Calu3 (cell line): ENCODE results near the gene MTMR12. TPM values are rescaled to one million over a fixed set of nuclear protein-coding genes. Genes with fewer than 3 reads are reported as not detected.

Experiments used
- BruUV-seq: library from RNA; stranded (reverse); fragments of 400-500 nt; replicated peaks from 2 replicates; lab custom pipeline; 2021; lab: Mats Ljungman, UMichigan
- CTCF ChIA-PET: fragments of 300-600 bp; sonication (Branson Sonifier 250); formaldehyde crosslinking; loops from one replicate; lab custom pipeline; 2022; ENCODE audit warnings: antibody characterized with exemption; lab: Charles Lee
- DNase-seq: peaks from one replicate; pipeline ENCODE4 v3.0.0; 2022
- H3K27ac Mint-ChIP-seq: one replicate; pipeline ENCODE4 v1.8.0; 2022; ENCODE audit warnings: mixed read lengths; ENCODE audit not compliant: unreplicated experiment
- H3K27me3 Mint-ChIP-seq: one replicate; pipeline ENCODE4 v1.8.0; 2022; ENCODE audit warnings: mixed read lengths; ENCODE audit not compliant: unreplicated experiment
- H3K36me3 Mint-ChIP-seq: one replicate; pipeline ENCODE4 v1.8.0; 2022; ENCODE audit warnings: mild to moderate bottlenecking, moderate library complexity, mixed read lengths; ENCODE audit not compliant: insufficient read depth, unreplicated experiment
- H3K4me1 Mint-ChIP-seq: one replicate; pipeline ENCODE4 v1.8.0; 2022; ENCODE audit warnings: mild to moderate bottlenecking, low read depth, mixed read lengths; ENCODE audit not compliant: unreplicated experiment
- H3K4me3 Mint-ChIP-seq: one replicate; pipeline ENCODE4 v1.8.0; 2022; ENCODE audit warnings: mild to moderate bottlenecking, low read depth, moderate library complexity, mixed read lengths; ENCODE audit not compliant: unreplicated experiment
- H3K9me3 Mint-ChIP-seq: one replicate; pipeline ENCODE4 v1.8.0; 2022; ENCODE audit warnings: low read depth, mixed read lengths; ENCODE audit not compliant: unreplicated experiment
- intact Hi-C: fragments of 100-400 bp; cut with micrococcal nuclease; formaldehyde crosslinking; loops from one replicate; pipeline ENCODE4 v1.10.0; 2022; ENCODE audit not compliant: unreplicated experiment
- total RNA-seq: library from RNA; stranded (reverse); gene quantifications from 2 replicates; pipeline ENCODE4 v1.2.3, GENCODE V29; 2022
- TF ChIP-seq, protein P1 (sequence below): fragments of 200-600 bp; IDR thresholded peaks from one replicate; pipeline ENCODE4 v1.8.0; 2022; ENCODE audit warnings: antibody characterized with exemption; ENCODE audit not compliant: unreplicated experiment

The MTMR12 gene
- total RNA-seq, 1 experiment from 2014 or later, result 42.7 TPM

GRCh38 chr5:32277798-32278197 is 34.9 kb downstream of the MTMR12 start:
- H3K36me3 Mint-ChIP-seq, result peaks cover 36% of the 10 kb centered on the region
- H3K4me1 Mint-ChIP-seq, result peaks cover 34% of the 10 kb centered on the region
- TF ChIP-seq, protein P1, sequence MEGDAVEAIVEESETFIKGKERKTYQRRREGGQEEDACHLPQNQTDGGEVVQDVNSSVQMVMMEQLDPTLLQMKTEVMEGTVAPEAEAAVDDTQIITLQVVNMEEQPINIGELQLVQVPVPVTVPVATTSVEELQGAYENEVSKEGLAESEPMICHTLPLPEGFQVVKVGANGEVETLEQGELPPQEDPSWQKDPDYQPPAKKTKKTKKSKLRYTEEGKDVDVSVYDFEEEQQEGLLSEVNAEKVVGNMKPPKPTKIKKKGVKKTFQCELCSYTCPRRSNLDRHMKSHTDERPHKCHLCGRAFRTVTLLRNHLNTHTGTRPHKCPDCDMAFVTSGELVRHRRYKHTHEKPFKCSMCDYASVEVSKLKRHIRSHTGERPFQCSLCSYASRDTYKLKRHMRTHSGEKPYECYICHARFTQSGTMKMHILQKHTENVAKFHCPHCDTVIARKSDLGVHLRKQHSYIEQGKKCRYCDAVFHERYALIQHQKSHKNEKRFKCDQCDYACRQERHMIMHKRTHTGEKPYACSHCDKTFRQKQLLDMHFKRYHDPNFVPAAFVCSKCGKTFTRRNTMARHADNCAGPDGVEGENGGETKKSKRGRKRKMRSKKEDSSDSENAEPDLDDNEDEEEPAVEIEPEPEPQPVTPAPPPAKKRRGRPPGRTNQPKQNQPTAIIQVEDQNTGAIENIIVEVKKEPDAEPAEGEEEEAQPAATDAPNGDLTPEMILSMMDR, result no peak
- DNase-seq, result no peak
- no peaks in the 10 kb centered on the region for H3K9me3 Mint-ChIP-seq
- no peak overlapping the region for H3K4me3 Mint-ChIP-seq
- peak overlapping the region; percentile 66 for H3K27ac Mint-ChIP-seq
- intact Hi-C loops, result loop anchor here (5.0 kb wide), 1 partner anchor 50 kb away; no protein-coding TSS in a partner anchor
- CTCF ChIA-PET, result interaction anchor here (0.5 to 1.2 kb wide), 3 partner anchors 25 to 52 kb away, joined by 3 to 7 read pairs (median 3); no protein-coding TSS in a partner anchor
- BruUV-seq, result no TSS peak
- H3K27me3 Mint-ChIP-seq, result no peaks in the 10 kb centered on the region

- H3K27me3 Mint-ChIP-seq, result no peaks in the 10 kb centered on the region
- peaks cover 38% of the 10 kb centered on the region for H3K4me1 Mint-ChIP-seq
- H3K4me3 Mint-ChIP-seq, result no peak overlapping the region
- no TSS peak for BruUV-seq
- DNase-seq, result no peak
- TF ChIP-seq, protein P1, result no peak
- H3K9me3 Mint-ChIP-seq, result no peaks in the 10 kb centered on the region
- intact Hi-C loops, result loop anchor here (5.0 kb wide), 1 partner anchor 51 kb away; no protein-coding TSS in a partner anchor
- H3K27ac Mint-ChIP-seq, result peak overlapping the region; percentile 60
- CTCF ChIA-PET, result interaction anchor here (0.6 kb wide), 2 partner anchors 27 to 32 kb away, joined by 4 to 5 read pairs; no protein-coding TSS in a partner anchor
- peaks cover 41% of the 10 kb centered on the region for H3K36me3 Mint-ChIP-seq
Measured at GRCh38 chr5:32276173-32276853, 36.4 kb downstream of the MTMR12 start.

DNA sequence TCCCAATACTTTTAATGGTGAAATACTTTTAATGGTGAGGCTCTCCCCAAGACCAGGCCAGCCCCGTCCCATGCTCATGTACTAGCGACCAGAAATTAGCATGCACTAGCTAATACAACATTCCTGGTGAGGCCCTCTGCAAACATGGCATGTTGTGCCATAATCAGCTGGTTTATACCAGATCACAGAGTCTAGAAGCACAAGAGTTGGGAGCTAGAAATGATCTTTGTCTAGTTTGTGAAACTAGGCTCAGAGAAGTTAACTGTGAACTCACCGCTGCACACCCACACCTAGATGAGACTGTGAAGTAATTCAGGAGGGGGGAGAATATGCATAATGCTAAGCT is 37.4 kb downstream of the MTMR12 start:
- Mint-ChIP-seq H3K9me3 (no peaks in the 10 kb centered on the region), H3K4me1 (peaks cover 38% of the 10 kb centered on the region), H3K36me3 (peaks cover 47% of the 10 kb centered on the region), H3K27ac (peak overlapping the region; percentile 76), H3K4me3 (no peak overlapping the region), H3K27me3 (no peaks in the 10 kb centered on the region)
- BruUV-seq, result no TSS peak
- no peak for DNase-seq
- CTCF ChIA-PET, result no interaction called here
- TF ChIP-seq, protein P1, result no peak
- intact Hi-C loops, result loop anchor here (1.0 to 5.0 kb wide), 2 partner anchors 19 to 52 kb away; no protein-coding TSS in a partner anchor

DNA sequence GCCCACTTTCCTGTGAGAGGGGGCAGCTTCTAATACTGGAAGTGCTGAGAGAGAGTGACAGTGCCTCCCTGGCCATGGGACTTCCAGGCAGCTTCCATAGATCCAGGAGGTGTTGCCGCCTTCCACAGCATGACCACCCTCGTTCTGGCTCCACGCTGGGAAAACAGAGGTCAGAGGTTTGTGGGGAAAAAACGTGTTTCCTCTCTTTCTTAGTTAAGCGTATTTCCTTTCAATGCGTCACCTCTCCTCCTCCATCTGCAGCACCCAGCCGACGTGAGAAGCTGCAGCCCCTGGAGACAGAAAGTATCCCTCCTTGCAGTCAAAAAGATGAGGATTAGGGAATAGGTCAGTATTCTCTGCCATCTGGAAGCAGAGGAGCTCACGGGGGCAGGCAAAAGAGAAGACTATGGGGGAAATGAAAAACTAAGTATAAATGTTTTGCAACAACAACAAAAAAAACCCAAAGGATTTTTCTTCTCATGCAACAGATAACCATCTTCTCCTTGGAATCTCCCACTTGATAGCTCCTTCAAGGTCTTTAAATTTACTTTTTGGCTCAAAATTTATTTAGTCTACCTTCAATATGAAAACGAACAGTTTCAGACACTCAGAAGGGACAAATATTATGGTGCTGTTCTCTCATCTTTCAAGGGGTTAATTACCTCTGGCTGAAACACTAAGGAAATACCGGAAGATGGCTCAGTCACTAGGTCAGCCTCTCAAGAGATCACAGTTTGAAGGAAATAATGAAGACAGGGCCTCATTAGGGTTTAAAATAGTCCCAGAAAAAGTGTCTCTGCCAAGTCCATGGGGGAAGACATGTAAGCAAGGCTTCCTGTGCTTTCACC is 38.0 kb downstream of the MTMR12 start:
- intact Hi-C loops, result loop anchor here (1.0 to 5.0 kb wide), 2 partner anchors 18 to 53 kb away; no protein-coding TSS in a partner anchor
- CTCF ChIA-PET, result no interaction called here
- Mint-ChIP-seq H3K9me3 (no peaks in the 10 kb centered on the region), H3K27ac (peak overlapping the region; percentile 76), H3K4me3 (no peak overlapping the region), H3K36me3 (peaks cover 53% of the 10 kb centered on the region), H3K4me1 (peaks cover 38% of the 10 kb centered on the region), H3K27me3 (no peaks in the 10 kb centered on the region)
- TF ChIP-seq, protein P1, result no peak
- no TSS peak for BruUV-seq
- DNase-seq, result no peak
